Effector CD8-positive, alpha-beta T cell (primary cell): ENCODE results near the gene PPP1R15B.

Experiments
- DNase-seq: peaks from one replicate; lab custom pipeline; 2025; lab: John Stamatoyannopoulos, UW

Gene PPP1R15B

DNA sequence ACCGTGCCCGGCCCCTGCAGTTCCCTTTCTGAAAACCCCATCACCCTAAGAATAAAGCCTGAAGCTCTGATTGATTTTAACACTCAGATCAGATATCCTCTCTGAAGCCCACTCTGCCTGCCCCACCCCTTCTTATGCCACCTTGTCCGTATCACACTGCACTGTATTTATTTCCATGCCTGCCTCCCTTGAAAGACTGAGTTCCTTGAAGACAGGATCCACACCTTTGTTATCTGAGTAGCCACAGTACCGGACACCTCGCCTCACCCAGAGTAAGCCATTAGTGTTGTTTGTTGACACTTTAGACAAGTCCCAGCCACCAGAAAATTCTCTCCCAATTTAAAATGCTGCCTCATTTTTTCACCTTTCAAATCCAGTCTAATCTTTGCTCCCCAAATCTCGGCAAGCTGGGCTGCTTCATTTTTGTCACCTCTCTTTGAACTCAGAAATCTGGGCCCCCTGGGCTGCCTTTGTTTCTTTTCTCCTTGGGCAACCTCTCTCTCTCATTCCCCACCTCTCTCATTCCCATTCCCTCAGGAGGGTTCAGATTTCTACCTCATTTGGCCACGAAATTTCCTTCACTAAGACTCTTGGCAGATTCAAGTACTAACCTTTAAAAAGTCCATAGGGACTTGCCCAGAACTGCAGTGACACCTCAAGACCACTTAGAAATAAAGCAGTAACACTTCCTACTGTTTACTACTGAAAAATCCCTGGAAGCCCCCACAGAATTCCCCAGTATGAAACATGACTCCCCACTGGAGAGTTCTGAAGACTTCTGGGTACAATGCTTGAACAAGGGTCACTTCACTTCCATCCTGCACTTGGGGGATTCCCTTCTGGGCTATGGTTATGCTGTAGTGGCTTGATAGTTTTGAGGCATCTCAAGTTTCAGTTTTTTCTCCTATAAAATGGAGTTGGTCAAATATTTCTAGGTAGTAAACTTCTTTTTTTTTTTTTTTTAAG lies 8.7 kb upstream of the PPP1R15B start:
- DNase-seq, result no peak

DNA sequence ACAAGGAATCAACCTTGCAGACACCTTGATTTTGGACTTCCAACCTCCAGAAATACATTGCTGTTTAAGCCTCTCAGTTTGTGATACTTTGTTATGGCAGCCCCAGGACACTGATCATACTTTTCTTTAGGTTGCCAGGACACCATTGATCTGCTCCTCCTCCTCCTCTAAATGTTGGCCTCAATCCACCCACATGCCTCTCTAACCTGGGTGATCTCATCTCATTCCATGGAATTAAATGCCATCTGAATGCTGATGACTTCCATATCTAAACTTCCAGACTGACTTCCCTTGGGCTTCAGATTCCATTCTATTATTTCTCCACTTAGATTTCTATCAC lies 7.4 kb upstream of the PPP1R15B start:
- DNase-seq, result no peak

DNA sequence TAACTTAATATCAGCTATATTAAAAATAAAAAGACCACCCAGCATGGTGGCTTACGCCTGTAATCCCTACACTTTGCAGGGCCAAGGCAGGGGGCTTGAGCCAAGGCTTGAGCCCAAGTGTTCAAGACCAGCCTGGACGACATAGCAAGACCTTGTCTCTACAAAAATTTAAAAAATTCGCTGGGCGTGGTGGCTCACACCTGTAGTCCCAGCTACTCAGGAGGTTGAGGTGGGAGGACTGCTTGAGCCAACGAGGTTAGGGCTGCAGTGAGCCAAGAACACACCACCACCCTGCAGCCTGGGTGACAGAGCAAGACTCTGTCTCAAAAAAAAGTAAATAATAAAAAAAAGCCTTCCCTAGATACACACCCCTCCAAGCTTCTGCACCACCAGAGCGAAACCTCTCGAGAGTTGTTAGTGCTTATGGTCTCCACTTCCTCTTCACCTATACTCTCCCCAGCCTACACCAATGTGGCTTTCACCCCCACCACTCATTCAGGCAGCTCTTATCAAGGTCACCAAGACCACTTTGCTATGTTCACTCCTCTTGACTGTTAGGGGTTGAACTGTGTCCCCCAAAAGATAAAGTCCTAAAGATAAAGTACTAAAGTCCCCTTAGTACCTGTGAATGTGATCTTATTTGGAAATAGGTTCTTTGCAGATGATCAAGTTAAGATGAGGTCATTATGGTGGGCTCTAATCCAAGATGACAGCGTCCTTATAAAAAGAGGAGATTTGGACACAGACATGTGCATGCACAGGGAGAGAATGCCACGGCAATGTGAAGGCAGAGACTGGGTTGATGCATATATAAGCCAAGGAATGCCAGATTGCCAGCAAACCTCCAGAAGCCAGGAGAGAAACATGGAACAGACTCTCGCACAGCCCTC lies 6.8 kb upstream of the PPP1R15B start:
- DNase-seq, result no peak

DNA sequence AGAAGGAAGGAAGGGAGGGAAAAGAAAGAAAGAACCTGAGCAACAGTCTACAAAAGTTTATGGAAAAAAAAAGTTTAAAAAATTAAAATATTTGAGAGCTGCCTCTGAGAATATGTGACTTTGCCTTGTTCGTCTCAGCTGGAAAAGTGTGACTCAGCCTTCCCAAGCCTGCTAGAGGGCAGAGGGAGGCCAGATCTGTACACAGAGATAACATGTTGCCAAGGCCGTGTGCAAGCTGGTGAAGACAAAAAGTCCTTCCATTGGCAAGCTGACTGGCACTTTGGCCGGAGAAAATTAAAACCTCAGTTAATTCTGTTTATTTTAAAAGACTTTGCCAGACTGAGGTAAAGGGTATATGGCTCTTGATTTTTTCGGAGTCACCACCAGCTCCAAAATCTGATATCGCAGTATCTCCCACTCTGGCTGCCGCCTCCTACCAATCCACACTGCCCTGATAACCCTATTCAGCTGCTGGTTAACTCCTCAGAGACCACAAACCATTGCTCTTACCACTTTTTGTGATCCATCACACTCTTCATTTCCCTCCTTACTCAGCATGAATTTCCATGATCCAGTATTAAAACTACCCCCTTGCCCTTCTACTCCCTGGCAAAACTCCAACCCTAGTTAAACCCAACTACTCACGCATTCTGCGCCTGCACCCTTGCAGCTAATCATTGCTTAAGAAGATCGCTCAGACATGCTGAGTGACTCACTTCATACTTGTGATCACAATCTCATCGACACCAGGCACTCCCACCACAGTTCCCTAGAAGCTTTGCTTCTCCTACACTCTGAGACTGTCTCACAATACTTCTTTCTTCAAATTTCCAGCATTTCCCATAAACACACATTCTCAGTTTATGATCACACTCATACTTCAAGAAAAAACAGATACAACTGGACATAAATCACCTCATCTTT lies 5.7 kb upstream of the PPP1R15B start:
- no peak for DNase-seq

DNA sequence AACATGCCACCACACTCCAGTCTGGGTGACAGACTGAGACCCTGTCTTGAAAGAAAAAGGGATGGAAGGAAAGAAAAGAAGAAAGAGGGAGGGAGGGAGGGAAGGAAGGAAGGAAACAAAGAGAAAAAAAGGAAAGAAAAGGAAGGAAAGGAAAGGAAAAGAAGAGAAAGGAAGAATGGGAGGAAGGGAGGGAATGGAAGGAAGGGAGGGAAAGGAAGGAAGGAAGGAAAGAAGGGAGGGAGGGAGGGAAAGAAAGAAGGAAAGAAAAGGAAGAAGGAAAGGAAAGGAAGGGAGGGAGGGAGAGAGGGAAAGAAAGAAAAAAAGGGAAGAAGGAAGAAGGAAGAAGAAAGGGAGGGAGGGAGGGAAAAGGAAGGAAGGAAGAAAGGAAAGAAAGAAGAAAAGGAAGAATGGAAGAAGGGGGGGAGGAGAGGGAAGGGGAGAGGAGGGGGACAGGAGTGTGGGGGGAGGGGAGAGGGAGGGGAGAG lies 5.0 kb upstream of the PPP1R15B start:
- no peak for DNase-seq

DNA sequence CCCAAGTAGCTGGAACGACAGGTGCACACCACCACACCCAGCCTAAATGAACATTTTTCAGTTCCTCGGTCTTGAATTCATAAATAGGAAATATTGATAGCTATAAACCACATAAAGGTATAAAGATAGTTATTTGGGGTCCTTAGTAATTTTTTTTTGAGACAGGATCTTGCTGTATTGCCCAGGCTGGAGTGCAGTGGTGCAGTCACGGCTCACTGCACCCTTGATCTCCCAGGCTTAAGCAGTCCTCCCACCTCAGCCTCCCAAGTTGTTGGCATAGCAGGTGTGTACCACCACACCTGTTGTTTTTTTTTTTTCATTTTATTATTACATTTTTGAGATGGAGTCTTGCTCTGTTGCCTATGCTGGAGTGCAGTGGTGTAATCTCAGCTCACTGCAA lies 3.7 kb upstream of the PPP1R15B start:
- DNase-seq, result no peak

DNA sequence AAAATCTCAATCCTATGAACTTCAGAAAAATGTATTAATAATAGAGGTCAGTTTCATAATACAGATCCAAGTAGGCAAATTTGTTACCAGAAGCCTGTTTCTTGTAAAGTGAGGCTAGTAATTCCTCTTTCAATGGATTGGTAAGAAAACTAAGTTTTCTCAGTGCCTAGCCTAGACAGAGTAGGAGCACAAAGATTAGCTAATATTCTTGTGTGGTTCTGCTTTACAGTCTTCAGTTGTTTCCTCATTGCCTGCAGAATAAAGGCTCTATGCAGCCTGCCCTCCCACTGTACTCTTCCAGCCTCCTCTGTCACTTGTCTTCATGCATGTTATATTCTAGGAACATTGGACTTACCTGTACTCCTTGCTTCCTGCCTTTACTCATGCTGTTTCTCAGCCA lies 2.4 kb upstream of the PPP1R15B start:
- no peak for DNase-seq

DNA sequence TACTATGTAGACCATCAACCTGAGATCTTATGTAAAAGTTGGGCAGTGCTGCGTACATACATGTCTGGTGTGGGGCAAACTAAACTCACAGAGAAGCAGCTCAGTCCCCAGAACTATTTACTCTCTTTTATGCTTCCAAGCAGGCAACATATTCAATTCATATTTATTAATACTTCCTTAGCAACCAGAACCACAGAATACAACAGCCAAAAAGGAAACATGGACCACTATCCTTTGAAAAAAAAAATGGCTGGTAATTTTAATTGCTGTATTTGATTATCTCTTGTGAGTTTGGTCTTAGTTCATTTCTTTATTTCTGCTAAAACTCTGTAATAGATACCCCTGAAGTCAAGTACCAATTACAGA lies 1.5 kb upstream of the PPP1R15B start:
- no peak for DNase-seq

DNA sequence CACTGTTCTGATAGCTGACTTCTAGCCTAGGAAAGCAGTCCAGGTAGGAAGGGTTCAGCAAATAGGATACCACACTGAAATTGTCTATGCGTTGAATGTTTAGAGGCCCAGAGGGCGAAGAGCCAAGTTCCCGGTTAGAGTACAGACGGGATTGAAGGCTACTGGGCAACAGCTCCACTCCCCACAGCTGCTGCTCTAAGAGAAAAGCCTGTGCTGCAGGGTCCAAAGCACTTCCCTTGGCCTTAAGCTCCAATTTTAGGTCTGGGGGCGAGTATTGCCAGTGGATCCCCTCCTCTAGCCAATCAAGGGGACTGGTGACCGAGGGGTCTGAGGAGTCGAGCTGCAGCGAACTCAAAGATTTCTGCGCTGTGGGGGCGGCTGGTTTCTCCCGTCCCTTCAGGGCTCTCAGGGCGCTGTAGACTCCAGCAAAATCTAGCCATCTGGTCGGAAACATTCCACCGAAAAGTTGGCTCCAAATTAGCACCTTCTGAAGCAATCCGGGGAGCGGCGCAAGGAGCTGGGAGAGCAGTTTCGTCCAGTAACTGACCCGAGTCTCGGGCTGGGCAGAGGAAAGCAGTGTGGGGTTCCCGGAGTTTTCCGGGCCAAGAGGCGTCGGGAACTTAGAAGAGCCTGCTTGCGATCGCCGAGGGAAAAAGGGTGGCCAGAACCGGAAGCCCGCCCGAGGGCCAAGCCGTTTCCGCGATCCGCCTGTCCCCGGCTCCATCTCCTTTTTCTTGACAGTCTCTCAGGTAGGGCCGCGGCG lies 748 bp downstream of the PPP1R15B start:
- DNase-seq, result no peak

DNA sequence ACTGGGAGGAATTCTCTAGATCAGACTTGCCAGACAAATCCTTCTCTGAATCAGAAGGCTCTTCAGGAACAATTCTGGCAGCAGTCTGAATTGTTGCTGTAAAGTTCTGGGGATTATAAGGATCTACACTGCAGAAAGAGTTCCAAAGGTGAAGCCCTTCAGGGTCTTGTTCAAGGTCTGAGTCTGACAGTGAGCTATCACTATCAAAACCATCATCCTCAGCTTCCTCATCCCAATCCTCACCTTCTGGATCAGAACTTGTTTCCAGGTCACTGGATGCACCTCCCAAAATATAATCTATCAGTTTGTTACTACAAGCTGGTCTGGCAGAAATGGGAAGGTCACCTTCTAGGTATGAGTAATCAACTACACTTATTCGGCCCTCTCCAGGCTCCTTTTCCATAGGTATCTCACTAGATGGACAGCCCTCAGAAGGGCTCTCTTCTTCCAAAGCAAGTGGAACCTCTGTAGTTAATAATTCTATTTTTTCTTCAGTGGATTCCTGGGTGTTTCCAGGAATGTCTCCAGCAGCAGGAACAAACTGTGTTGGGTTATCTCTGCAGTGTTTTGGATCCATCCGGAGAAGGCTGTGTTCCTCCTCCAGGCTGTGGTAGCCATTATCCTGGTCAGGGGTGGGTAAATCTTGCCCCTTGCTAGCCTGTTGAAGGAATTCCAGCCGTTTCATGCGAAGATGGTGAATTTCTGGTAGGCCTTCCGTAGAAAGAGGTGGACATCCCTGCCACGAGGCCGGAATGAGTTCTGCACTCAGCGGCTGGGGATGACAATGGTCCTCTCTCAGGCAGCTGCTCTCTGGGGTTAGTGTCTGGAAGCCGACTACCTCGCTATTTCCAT lies 1.6 kb downstream of the PPP1R15B start:
- DNase-seq, result no peak

DNA sequence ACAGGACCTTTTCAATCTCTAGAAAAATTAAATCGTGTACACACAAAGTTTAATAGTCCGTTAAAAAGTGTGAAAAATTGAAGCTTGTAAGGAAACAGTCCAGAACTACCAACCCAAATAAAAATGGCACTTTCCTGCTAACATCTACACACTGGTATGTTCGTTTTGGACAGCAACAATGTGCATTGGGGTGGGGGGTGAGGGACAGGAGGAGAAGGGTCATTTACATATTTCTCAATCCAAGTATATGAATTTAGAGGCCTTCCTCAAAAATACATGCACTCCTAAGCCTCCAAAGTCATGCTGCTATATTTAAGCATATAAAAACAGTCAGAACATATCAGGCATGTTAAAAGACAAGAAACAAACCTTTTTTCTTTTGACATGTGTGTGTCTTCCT lies 2.5 kb downstream of the PPP1R15B start:
- no peak for DNase-seq

DNA sequence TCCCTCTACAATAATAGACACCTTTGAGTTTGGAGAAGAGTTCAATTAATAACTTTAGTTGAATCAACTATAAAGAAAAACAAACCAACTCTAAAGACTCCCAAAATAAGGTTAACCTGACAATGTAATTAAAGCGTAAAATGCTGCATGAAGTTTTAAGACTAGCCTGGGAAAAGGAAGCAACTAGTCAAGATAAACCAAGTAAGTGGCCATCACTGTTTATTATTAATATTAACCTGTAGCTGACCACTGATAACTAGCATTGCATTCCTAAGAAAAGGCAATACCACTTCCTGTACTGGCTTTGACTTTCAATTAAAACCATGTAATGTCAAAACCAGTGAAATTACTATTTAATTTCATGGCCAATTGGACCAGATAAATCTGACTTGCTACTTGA lies 3.0 kb downstream of the PPP1R15B start:
- no peak for DNase-seq

DNA sequence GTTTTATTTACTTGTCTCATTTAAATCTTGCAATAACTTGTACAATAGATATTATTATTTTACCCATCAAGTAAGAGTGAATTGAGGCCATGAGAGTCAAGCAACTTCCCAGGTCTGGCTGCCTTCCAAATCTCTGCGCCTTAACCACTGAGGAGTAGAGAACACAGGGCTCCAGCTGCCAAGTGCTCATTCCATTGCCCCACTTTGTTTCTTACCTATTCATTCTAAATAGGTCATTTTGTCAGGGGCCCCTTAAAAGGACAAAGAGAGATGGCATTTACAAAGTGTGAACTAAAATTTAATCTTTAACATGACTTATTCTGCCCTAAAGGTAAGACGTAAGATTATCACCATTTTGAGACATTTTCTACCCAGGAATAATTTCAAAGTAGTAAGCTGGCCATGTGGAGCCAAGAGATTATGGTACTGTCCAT lies 3.5 kb downstream of the PPP1R15B start:
- DNase-seq, result no peak

DNA sequence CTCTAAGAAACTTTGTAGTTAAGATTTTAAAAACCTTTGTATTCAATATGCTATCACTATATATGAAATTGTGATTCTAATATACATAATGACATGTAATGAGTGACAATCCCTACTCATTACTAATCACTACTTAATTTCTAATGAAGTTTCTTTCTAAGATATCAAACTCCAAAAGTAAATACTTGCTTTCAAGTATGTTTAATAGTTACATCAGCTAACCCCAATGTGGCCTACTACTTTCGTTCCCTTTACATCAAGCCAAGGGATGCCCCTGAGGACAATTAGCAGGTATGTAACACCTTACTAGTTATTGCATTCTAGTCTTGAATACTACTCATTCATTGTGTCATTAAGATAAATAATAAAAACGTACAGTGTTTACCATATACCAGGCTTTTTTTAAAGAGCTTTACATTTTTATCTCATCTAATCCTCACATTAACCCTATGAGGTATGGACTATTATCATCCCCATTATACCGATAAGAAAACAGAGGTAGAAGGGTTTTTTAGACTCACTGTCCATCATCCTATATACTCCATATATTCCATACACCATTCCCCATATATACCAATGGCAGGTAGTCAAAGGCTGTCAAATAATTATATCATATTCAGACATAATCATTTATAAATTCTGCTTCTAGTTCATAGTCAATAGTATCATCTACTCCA lies 4.2 kb downstream of the PPP1R15B start:
- no peak for DNase-seq

DNA sequence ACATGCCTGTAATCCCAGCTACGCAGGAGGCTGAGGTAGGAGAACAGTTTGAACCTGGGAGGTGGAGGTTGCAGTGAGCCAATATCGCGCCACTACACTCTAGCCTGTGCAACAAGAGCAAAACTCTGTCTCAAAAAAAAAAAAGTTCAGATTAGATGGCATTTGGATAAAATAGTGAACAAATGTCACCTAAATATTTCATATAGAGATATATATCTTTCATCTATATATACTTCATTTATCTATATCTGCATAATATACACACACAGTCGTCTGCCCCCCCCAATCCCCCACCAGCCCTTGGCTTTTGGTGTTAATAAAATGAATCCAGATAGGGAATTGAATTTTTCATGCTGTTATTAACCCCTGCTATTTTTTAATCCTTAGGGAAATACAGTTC lies 5.0 kb downstream of the PPP1R15B start:
- DNase-seq, result no peak

DNA sequence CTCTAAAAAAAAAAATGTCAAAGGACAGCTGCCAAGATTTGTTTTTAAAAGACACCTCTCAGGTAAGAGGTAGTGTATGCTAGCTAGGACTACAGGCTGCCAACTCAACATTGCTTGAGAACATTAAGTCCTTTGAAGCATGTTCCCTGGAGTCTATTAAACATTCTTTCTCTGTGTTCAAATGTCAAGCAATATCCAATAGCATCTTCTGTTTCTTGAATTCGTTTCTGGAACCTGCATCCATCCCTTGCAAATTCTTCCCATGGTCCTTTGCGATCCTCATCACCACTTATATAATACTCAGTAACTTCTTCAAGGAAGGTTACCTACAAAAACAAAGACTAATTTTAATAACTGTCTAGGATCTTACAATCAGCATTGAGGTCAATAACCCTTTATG lies 5.6 kb downstream of the PPP1R15B start:
- DNase-seq, result no peak

DNA sequence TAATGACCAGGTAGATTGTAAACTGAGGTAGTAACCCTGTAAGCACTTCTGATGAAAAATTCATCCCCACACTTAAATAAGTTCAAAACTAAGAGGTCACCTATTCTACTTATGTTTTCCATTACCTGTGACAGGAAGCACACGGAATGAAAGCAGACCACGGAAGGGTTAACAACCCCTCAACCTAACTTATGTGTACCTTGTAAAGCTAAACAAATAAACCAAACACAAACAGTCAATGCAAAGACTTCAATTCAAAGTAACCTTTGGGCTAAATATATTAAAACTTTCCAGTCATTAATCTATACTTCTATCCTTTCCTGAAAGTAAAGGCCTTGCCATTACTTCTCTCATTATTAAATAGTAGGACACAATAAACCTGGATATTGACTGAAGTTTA lies 7.0 kb downstream of the PPP1R15B start:
- no peak for DNase-seq

DNA sequence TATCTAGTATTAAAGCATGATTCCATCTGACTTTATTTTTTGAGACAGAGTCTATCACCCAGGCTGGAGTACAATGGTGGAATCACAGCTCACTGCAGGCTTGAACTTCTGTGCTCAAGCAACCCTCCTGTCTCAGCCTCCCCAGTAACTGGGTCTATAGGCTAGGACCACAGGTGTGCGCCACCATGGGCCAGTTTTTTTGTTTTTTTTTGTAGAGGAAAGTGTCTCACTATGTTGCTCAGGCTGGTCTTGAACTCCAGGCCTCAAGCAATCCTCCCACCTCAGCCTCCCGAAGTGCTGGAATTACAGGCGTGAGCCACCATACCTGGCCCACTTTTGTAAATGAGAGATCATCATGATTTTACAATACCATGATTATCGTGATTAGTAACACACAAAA lies 9.2 kb downstream of the PPP1R15B start:
- DNase-seq, result no peak

DNA sequence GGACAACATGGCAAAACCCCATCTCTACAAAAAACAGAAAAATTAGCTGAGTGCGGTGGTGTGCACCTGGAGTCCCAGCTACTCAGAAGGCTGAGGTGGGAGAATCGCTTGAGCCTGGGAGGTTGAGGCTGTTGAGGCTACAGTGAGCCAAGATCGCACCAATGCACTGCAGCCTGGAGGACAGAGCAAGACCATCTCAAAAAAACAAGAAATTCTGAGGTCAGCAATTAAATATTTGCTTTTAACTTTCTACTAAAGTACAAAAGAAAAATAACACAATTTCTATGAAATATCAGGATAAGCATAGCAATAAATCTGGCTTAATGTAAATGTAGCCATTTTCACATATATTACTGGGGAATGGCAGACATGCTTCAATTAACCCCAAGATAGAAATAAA lies 9.9 kb downstream of the PPP1R15B start:
- DNase-seq, result no peak
